Lung (tissue), 12 donors: ENCODE results near the gene UNC5C. TPM values are rescaled to one million over a fixed set of nuclear protein-coding genes. Genes with fewer than 3 reads are reported as not detected.

ENCODE experiments used
- ATAC-seq: fragments of 200-7000 bp; cut with Tn5 transposase; one replicate; pipeline ENCODE4 v1.9.1; 2020; ENCODE audit warnings: moderate number of reproducible peaks; ENCODE audit not compliant: insufficient read depth, low FRiP score
- DNase-seq, 3 donors: peaks; one replicate each; pipeline ENCODE4 v3.0.0-alpha.2; 2013 to 2017
- H3K27ac ChIP-seq, 2 donors: one replicate each; pipeline ENCODE4 v1.5.1; 2013; ENCODE audit warnings: mild to moderate bottlenecking in 2 of 2, moderate library complexity in 2 of 2, control low read depth in 1 of 2, inconsistent platforms in 1 of 2, low read depth in 1 of 2, low read length in 1 of 2
- H3K27me3 ChIP-seq, 3 donors: one replicate each; pipeline ENCODE4 v1.5.1; 2013; ENCODE audit warnings: low read length in 2 of 3; ENCODE audit not compliant: control insufficient read depth in 3 of 3, insufficient read depth in 3 of 3
- H3K36me3 ChIP-seq, 4 donors: one replicate each; pipeline ENCODE4 v1.5.1; 2013; ENCODE audit warnings: low read length in 4 of 4, mild to moderate bottlenecking in 1 of 4, moderate library complexity in 1 of 4; ENCODE audit not compliant: control insufficient read depth in 4 of 4, insufficient read depth in 4 of 4
- H3K4me1 ChIP-seq, 5 donors: one replicate each; pipeline ENCODE4 v1.5.1; 2013; ENCODE audit warnings: low read length in 5 of 5, mild to moderate bottlenecking in 2 of 5, moderate library complexity in 1 of 5; ENCODE audit not compliant: control insufficient read depth in 5 of 5, insufficient read depth in 5 of 5
- H3K4me3 ChIP-seq: one replicate; pipeline ENCODE4 v1.5.1; 2013; ENCODE audit warnings: mild to moderate bottlenecking, control low read depth, moderate library complexity
- H3K9ac ChIP-seq, 2 donors: one replicate each; pipeline ENCODE4 v1.5.1; 2013; ENCODE audit warnings: low read length in 2 of 2, control low read depth in 1 of 2; ENCODE audit not compliant: insufficient read depth in 1 of 2
- H3K9me3 ChIP-seq, 4 donors: one replicate each; pipeline ENCODE4 v1.5.1; 2013; ENCODE audit warnings: low read length in 3 of 4, mild to moderate bottlenecking in 1 of 4, moderate library complexity in 1 of 4; ENCODE audit not compliant: control insufficient read depth in 4 of 4, insufficient read depth in 3 of 4
- CTCF ChIP-seq: IDR thresholded peaks from 2 replicates; pipeline ENCODE4 v1.5.1; 2012; ENCODE audit warnings: mild to moderate bottlenecking; ENCODE audit errors: control extremely low read depth, extremely low read depth
- WGBS, 2 donors: extraction: QIAGEN DNeasy Blood & Tissue Kit; methylation state at CpG; one replicate each; pipeline ENCODE4 v1.1.7; 2013; 5-methylcytosine and 5-hydroxymethylcytosine counted together
- polyA plus RNA-seq, 2 donors: library from polyadenylated mRNA; stranded (reverse); fragments of 200-250 nt; gene quantifications; one replicate each; pipeline ENCODE4 v1.2.1, GENCODE V29; 2013
- total RNA-seq, 2 donors: library from RNA; depleted of rRNA in 1 of 2; stranded (reverse); fragments of >200 nt in 1 of 2; gene quantifications; one replicate each; pipeline ENCODE4 v1.2.1, GENCODE V29; 2014 to 2021
- donor health status: control.
- donor health status: control.
- donor health status: Bipolar disorder and iron deficiency.
- donor health status: healthy.
- donor health status: DM: yes; HTN: yes; CAD: no.

Gene UNC5C
- total and polyA plus RNA-seq, 4 donors: 0.55 to 27.9 (median 3.8) TPM

GRCh38 chr4:95183656-95184408 is 364.9 kb downstream of the UNC5C start:
- ATAC-seq (no peak), DNase-seq (no peak)
- no peaks in the 10 kb centered on the region for H3K27me3 ChIP-seq
- WGBS, 2 donors: 82 to 88% methylated on average over 5 of the region's 5 CpGs
- no peak overlapping the region for H3K9ac ChIP-seq
- no peak for TF ChIP-seq CTCF
- no peak overlapping the region for H3K4me3 ChIP-seq
- H3K27ac ChIP-seq: no peak overlapping the region
- H3K9me3 ChIP-seq: no peaks in the 10 kb centered on the region
- peaks cover 0 to 29% (median 9%) of the 10 kb centered on the region in 4 donors for H3K36me3 ChIP-seq
- no peaks in the 10 kb centered on the region for H3K4me1 ChIP-seq

DNA sequence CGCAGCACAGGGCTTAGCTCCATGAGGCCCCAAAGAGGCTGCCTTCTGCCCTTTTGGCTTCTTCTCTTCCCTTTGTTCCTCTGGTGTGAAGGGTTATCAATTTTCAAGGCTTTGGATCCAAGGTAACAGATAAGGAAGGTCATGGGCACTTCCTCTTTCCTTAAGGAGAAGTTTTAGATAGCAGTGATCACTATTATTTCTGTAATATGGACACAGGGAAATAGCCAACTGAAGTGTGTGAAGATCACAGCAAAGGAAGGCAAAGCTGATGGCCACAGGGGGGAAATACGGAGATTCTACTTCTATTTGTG is 366.8 kb downstream of the UNC5C start:
- 40 to 45% methylated on average over 2 of the region's 2 CpGs for WGBS, 2 donors
- H3K9ac ChIP-seq: no peak overlapping the region
- DNase-seq: no peak
- no peak overlapping the region for H3K27ac ChIP-seq
- no peak for TF ChIP-seq CTCF
- ATAC-seq: no peak
- H3K4me1 ChIP-seq: no peaks in the 10 kb centered on the region
- no peak overlapping the region for H3K4me3 ChIP-seq
- H3K27me3 ChIP-seq: no peaks in the 10 kb centered on the region
- peaks cover 0 to 5% (median 2%) of the 10 kb centered on the region in 4 donors for H3K9me3 ChIP-seq
- H3K36me3 ChIP-seq: peaks cover 0 to 45% (median 17%) of the 10 kb centered on the region in 4 donors

GRCh38 chr4:95181243-95181995 is 367.4 kb downstream of the UNC5C start:
- ATAC-seq: no peak
- WGBS, 2 donors: 63 to 70% methylated on average over 18 of the region's 18 CpGs
- DNase-seq: no peak

More at GRCh38 chr4:95181243-95181995, 367.4 kb downstream of the UNC5C start:
- no peak for TF ChIP-seq CTCF
- no peak overlapping the region for H3K9ac ChIP-seq
- no peaks in the 10 kb centered on the region for H3K4me1 ChIP-seq
- no peak overlapping the region for H3K27ac ChIP-seq
- no peaks in the 10 kb centered on the region for H3K27me3 ChIP-seq
- H3K4me3 ChIP-seq: no peak overlapping the region
- H3K36me3 ChIP-seq: peaks cover 0 to 41% (median 16%) of the 10 kb centered on the region in 4 donors
- peaks cover 0 to 5% (median 2%) of the 10 kb centered on the region in 4 donors for H3K9me3 ChIP-seq
